GM12878 (cell line): Measurements from ENCODE around the gene TCF25. TPM values are rescaled to one million over a fixed set of nuclear protein-coding genes. Genes with fewer than 3 reads are reported as not detected.

ENCODE experiments used
- ATAC-seq: fragments of 200-7000 bp; cut with Tn5 transposase; 3 replicates; pipeline ENCODE4 v1.9.1; 2020; ENCODE audit warnings: mild to moderate bottlenecking, moderate library complexity
- BruUV-seq: library from RNA; stranded (reverse); fragments of 400-500 nt; replicated peaks from 2 replicates; lab custom pipeline; 2021; lab: Mats Ljungman, UMichigan
- CTCF ChIA-PET: fragments of 300-600 bp; sonication (Branson Sonifier 250); formaldehyde crosslinking; extraction: SDS; loops from one replicate; lab custom pipeline; 2021; ENCODE audit warnings: inconsistent platforms; lab: Yijun Ruan, JAX
- POLR2A ChIA-PET: fragments of 350-600 bp; formaldehyde crosslinking; extraction: SDS; loops from one replicate; lab custom pipeline; 2021; ENCODE audit warnings: inconsistent platforms; lab: Charles Lee
- RAD21 ChIA-PET: fragments of 300-600 bp; sonication (Branson Sonifier 250); formaldehyde crosslinking; loops from one replicate; lab custom pipeline; 2023; ENCODE audit warnings: antibody characterized with exemption; ENCODE audit not compliant: unreplicated experiment; lab: Charles Lee
- SMC1A ChIA-PET: fragments of 300-600 bp; sonication (Branson Sonifier 250); formaldehyde crosslinking; loops from one replicate; lab custom pipeline; 2023; ENCODE audit not compliant: unreplicated experiment, uncharacterized antibody; lab: Charles Lee
- DNase-seq: peaks from one replicate; pipeline ENCODE4 v3.0.0-alpha.2; 2011; ENCODE audit warnings: low read depth, low spot score
- FAIRE-seq: peaks from 3 replicates; lab custom pipeline; 2011; peaks lifted over from hg19 to GRCh38; lab: Jason Lieb, UNC
- H2AFZ ChIP-seq: 2 replicates; pipeline ENCODE4 v1.6.0; 2011; ENCODE audit warnings: low read depth, low read length, control low read depth; ENCODE audit not compliant: control insufficient read depth
- H3K27ac ChIP-seq: 2 replicates; pipeline ENCODE4 v1.5.1; 2011; ENCODE audit warnings: control low read depth; ENCODE audit not compliant: control insufficient read depth, insufficient read depth
- H3K27me3 ChIP-seq, 2 experiments: replicated peaks in 1 of 2; 2 replicates each; pipeline versions ENCODE4 v1.6.0 to v1.6.1; 2011; ENCODE audit warnings: low read length in 1 of 2; ENCODE audit not compliant: control insufficient read depth in 2 of 2, insufficient read depth in 2 of 2
- H3K36me3 ChIP-seq, 2 experiments: 2 replicates each; pipeline ENCODE4 v1.5.1; 2011; ENCODE audit warnings: low read length in 1 of 2; ENCODE audit not compliant: control insufficient read depth in 2 of 2, insufficient read depth in 2 of 2
- H3K4me1 ChIP-seq: 2 replicates; pipeline ENCODE4 v1.6.1; 2011; ENCODE audit warnings: mild to moderate bottlenecking, low read length, moderate library complexity, mixed read lengths; ENCODE audit not compliant: control insufficient read depth, insufficient read depth
- H3K4me2 ChIP-seq: 2 replicates; pipeline ENCODE4 v1.6.0; 2011; ENCODE audit warnings: control low read depth; ENCODE audit not compliant: control insufficient read depth, insufficient read depth
- H3K4me3 ChIP-seq: fragments of 200-600 bp; sonication (generic); 2 replicates; pipeline ENCODE4 v1.5.1; 2016
- H3K79me2 ChIP-seq: 2 replicates; pipeline ENCODE4 v1.6.0; 2011; ENCODE audit warnings: low read length; ENCODE audit not compliant: control insufficient read depth, insufficient read depth
- H3K9ac ChIP-seq: 2 replicates; pipeline ENCODE4 v1.8.0; 2011; ENCODE audit warnings: low read length, control low read depth, mixed read lengths; ENCODE audit not compliant: control insufficient read depth, insufficient read depth
- H3K9me3 ChIP-seq: replicated peaks from 3 replicates; pipeline ENCODE4 v1.5.1; 2011; ENCODE audit warnings: mild to moderate bottlenecking, low read length; ENCODE audit not compliant: control insufficient read depth, insufficient read depth
- H4K20me1 ChIP-seq: 2 replicates; pipeline ENCODE4 v1.6.0; 2011; ENCODE audit not compliant: control insufficient read depth, insufficient read depth
- BCL11A ChIP-seq: IDR thresholded peaks from 2 replicates; pipeline ENCODE4 v1.6.1; 2011; ENCODE audit warnings: low read depth, low read length
- CHD4 ChIP-seq: fragments of 200-600 bp; sonication (generic); IDR thresholded peaks from 2 replicates; pipeline ENCODE4 v1.6.1; 2016; ENCODE audit warnings: mild to moderate bottlenecking
- HDAC6 ChIP-seq: fragments of 200-600 bp; sonication (generic); IDR thresholded peaks from one replicate; pipeline ENCODE4 v1.8.0; 2017; ENCODE audit warnings: antibody characterized with exemption; ENCODE audit not compliant: unreplicated experiment
- POLR2A ChIP-seq: IDR thresholded peaks from 2 replicates; pipeline ENCODE4 v1.6.1; 2011; ENCODE audit warnings: low read depth, mild to moderate bottlenecking, low read length
- POLR2AphosphoS5 ChIP-seq: IDR thresholded peaks from 2 replicates; pipeline ENCODE4 v1.6.1; 2011; ENCODE audit warnings: mild to moderate bottlenecking, low read length, inconsistent platforms
- SMC3 ChIP-seq: IDR thresholded peaks from 2 replicates; pipeline ENCODE4 v1.6.1; 2011; ENCODE audit warnings: low read length, improper control_type of control experiment, borderline replicate concordance
- SP1 ChIP-seq: IDR thresholded peaks from one replicate; pipeline ENCODE4 v1.6.1; 2011; ENCODE audit warnings: low read depth, low read length
- WGBS: methylation state at CpG from one replicate; pipeline ENCODE4 v1.1.6; 2016; ENCODE audit warnings: low lambda C conversion rate; ENCODE audit not compliant: insufficient replicate concordance, insufficient coverage; ENCODE audit errors: missing lambda C conversion rate; 5-methylcytosine and 5-hydroxymethylcytosine counted together
- in situ Hi-C: fragments of 300-500 bp; cut with MboI; formaldehyde crosslinking; loops from 9 replicates; pipeline ENCODE4 v1.14.3; 2018; ENCODE audit warnings: mixed read lengths
- intact Hi-C: fragments of 100-400 bp; cut with micrococcal nuclease; formaldehyde crosslinking; loops from one replicate; pipeline ENCODE4 v1.14.2; 2022; ENCODE audit not compliant: unreplicated experiment
- polyA plus RNA-seq, 11 experiments: library from polyadenylated mRNA; depleted of rRNA in 4 of 11; unstranded in 6 of 11; stranded (reverse) in 5 of 11; fragments of >200 nt; fragmentation: Nextera tagmentation in 4 of 11; fragmentation: Illumina TruSeq in 1 of 11; extraction: Ambion mirVana in 4 of 11; extraction: Trizol in 1 of 11; gene quantifications; 1 replicate in 1 of 11; 2 replicates in 10 of 11; pipeline versions ENCODE4 v1.2.1 to v1.2.3, GENCODE V29; 2011 to 2016; ENCODE audit warnings: inconsistent platforms in 2 of 11, missing spikeins in 2 of 11, low read depth in 1 of 11
- total RNA-seq, 4 experiments: library from RNA; depleted of rRNA in 3 of 4; stranded (reverse); fragments of >200 nt in 3 of 4; fragmentation: Illumina TruSeq in 1 of 4; extraction: Trizol in 1 of 4; gene quantifications; 2 replicates each; pipeline versions ENCODE4 v1.2.1 to v1.2.3, GENCODE V29; 2013 to 2021
- TF ChIP-seq, protein P1 (sequence below): fragments of 450-650 bp; IDR thresholded peaks from 2 replicates; pipeline ENCODE4 v1.6.1; 2014; ENCODE audit warnings: mild to moderate bottlenecking
- TF ChIP-seq, protein P2 (sequence below): IDR thresholded peaks from 2 replicates; pipeline ENCODE4 v1.6.1; 2012; ENCODE audit warnings: low read length, inconsistent platforms
- TF ChIP-seq, protein P3 (sequence below): fragments of 450-650 bp; IDR thresholded peaks from 2 replicates; pipeline ENCODE4 v1.6.1; 2018; ENCODE audit warnings: mild to moderate bottlenecking, low read depth, moderate library complexity; ENCODE audit not compliant: partially characterized antibody
- TF ChIP-seq, protein P4 (sequence below): fragments of 450-650 bp; IDR thresholded peaks from 2 replicates; pipeline ENCODE4 v1.6.1; 2017; ENCODE audit warnings: antibody characterized with exemption, mild to moderate bottlenecking, moderate library complexity
- TF ChIP-seq, protein P5 (sequence below): fragments of 450-650 bp; IDR thresholded peaks from 2 replicates; pipeline ENCODE4 v1.6.1; 2017; ENCODE audit warnings: mild to moderate bottlenecking, low read depth, inconsistent platforms; ENCODE audit not compliant: poor library complexity, severe bottlenecking

Gene TCF25
- total and polyA plus RNA-seq, 10 of the 15 experiments (the other 5 are each of a cell fraction or from before 2014, with no cell fraction given) = 8.4 to 130 (median 89.4) TPM

DNA sequence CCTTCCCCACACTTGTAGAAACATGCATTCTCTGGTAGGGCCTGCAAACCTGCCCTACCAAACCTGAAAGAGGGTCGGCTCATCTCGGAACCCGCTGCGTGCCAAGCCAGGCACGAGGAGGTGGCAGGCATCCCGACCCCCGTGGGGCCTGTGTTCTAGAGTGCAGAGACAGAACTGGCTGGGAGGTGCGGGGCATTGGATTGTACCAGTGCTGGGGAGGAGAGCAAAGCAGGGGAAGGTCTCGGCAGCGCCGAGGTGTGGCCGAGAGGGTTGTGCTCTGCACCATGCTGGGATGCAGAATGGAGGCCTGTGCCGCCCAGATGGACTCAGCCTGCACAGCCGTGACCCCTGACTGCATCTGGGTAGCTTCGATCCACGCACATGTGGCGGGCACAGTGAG lies 27.5 kb downstream of the TCF25 start:
- CTCF ChIA-PET = interaction anchor here (1.1 kb wide), 1 partner anchor 9 kb away, joined by 3 read pairs; no protein-coding TSS in a partner anchor
- in situ Hi-C loops = no loop called here
- Histone ChIP-seq H2AFZ (no peak overlapping the region), H3K4me1 (no peaks in the 10 kb centered on the region), H3K9me3 (no peaks in the 10 kb centered on the region), H3K4me2 (no peak overlapping the region), H3K9ac (no peak overlapping the region), H3K79me2 (no peaks in the 10 kb centered on the region), H3K36me3 (peaks cover 28 to 29% of the 10 kb centered on the region in 2 experiments; a peak in 3 of 4 replicates), H4K20me1 (no peaks in the 10 kb centered on the region), H3K27ac (no peak overlapping the region), H3K4me3 (no peak overlapping the region), H3K27me3 (no peaks in the 10 kb centered on the region)
- FAIRE-seq (no peak), DNase-seq (no peak), ATAC-seq (no peak)
- intact Hi-C loops = no loop called here
- POLR2A ChIA-PET = no interaction called here
- RAD21 ChIA-PET = no interaction called here
- 98% methylated on average over 17 of the region's 17 CpGs for WGBS
- SMC1A ChIA-PET = no interaction called here
- TF ChIP-seq HDAC6 (no peak), POLR2AphosphoS5 (no peak), CHD4 (no peak), SP1 (no peak), SMC3 (no peak), POLR2A (no peak; the same call in 1 of the 2 replicates), BCL11A (no peak)
- TF ChIP-seq, protein P1, sequence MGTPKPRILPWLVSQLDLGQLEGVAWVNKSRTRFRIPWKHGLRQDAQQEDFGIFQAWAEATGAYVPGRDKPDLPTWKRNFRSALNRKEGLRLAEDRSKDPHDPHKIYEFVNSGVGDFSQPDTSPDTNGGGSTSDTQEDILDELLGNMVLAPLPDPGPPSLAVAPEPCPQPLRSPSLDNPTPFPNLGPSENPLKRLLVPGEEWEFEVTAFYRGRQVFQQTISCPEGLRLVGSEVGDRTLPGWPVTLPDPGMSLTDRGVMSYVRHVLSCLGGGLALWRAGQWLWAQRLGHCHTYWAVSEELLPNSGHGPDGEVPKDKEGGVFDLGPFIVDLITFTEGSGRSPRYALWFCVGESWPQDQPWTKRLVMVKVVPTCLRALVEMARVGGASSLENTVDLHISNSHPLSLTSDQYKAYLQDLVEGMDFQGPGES = no peak
- TF ChIP-seq, protein P2, sequence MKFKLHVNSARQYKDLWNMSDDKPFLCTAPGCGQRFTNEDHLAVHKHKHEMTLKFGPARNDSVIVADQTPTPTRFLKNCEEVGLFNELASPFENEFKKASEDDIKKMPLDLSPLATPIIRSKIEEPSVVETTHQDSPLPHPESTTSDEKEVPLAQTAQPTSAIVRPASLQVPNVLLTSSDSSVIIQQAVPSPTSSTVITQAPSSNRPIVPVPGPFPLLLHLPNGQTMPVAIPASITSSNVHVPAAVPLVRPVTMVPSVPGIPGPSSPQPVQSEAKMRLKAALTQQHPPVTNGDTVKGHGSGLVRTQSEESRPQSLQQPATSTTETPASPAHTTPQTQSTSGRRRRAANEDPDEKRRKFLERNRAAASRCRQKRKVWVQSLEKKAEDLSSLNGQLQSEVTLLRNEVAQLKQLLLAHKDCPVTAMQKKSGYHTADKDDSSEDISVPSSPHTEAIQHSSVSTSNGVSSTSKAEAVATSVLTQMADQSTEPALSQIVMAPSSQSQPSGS = no peak
- TF ChIP-seq, protein P3, sequence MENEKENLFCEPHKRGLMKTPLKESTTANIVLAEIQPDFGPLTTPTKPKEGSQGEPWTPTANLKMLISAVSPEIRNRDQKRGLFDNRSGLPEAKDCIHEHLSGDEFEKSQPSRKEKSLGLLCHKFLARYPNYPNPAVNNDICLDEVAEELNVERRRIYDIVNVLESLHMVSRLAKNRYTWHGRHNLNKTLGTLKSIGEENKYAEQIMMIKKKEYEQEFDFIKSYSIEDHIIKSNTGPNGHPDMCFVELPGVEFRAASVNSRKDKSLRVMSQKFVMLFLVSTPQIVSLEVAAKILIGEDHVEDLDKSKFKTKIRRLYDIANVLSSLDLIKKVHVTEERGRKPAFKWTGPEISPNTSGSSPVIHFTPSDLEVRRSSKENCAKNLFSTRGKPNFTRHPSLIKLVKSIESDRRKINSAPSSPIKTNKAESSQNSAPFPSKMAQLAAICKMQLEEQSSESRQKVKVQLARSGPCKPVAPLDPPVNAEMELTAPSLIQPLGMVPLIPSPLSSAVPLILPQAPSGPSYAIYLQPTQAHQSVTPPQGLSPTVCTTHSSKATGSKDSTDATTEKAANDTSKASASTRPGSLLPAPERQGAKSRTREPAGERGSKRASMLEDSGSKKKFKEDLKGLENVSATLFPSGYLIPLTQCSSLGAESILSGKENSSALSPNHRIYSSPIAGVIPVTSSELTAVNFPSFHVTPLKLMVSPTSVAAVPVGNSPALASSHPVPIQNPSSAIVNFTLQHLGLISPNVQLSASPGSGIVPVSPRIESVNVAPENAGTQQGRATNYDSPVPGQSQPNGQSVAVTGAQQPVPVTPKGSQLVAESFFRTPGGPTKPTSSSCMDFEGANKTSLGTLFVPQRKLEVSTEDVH = no peak
- TF ChIP-seq, protein P4, sequence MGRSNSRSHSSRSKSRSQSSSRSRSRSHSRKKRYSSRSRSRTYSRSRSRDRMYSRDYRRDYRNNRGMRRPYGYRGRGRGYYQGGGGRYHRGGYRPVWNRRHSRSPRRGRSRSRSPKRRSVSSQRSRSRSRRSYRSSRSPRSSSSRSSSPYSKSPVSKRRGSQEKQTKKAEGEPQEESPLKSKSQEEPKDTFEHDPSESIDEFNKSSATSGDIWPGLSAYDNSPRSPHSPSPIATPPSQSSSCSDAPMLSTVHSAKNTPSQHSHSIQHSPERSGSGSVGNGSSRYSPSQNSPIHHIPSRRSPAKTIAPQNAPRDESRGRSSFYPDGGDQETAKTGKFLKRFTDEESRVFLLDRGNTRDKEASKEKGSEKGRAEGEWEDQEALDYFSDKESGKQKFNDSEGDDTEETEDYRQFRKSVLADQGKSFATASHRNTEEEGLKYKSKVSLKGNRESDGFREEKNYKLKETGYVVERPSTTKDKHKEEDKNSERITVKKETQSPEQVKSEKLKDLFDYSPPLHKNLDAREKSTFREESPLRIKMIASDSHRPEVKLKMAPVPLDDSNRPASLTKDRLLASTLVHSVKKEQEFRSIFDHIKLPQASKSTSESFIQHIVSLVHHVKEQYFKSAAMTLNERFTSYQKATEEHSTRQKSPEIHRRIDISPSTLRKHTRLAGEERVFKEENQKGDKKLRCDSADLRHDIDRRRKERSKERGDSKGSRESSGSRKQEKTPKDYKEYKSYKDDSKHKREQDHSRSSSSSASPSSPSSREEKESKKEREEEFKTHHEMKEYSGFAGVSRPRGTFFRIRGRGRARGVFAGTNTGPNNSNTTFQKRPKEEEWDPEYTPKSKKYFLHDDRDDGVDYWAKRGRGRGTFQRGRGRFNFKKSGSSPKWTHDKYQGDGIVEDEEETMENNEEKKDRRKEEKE = no peak
- TF ChIP-seq, protein P5, sequence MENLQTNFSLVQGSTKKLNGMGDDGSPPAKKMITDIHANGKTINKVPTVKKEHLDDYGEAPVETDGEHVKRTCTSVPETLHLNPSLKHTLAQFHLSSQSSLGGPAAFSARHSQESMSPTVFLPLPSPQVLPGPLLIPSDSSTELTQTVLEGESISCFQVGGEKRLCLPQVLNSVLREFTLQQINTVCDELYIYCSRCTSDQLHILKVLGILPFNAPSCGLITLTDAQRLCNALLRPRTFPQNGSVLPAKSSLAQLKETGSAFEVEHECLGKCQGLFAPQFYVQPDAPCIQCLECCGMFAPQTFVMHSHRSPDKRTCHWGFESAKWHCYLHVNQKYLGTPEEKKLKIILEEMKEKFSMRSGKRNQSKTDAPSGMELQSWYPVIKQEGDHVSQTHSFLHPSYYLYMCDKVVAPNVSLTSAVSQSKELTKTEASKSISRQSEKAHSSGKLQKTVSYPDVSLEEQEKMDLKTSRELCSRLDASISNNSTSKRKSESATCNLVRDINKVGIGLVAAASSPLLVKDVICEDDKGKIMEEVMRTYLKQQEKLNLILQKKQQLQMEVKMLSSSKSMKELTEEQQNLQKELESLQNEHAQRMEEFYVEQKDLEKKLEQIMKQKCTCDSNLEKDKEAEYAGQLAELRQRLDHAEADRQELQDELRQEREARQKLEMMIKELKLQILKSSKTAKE = no peak
- TSS peak; percentile 28 for BruUV-seq
